Tibial nerve (tissue), 4 donors: ENCODE measurements around the gene SFXN1.

Experiments
- CTCF ChIP-seq, 5 experiments: fragments of 200-600 bp in 3 of 5; fragments of 450-650 bp in 2 of 5; sonication (generic) in 3 of 5; IDR thresholded peaks; one replicate each; pipeline ENCODE4 v1.5.1; 2016 to 2019; ENCODE audit warnings: antibody characterized with exemption in 5 of 5, mild to moderate bottlenecking in 3 of 5, moderate library complexity in 2 of 5
- EP300 ChIP-seq, 2 donors: sonication (generic); formaldehyde crosslinking; IDR thresholded peaks; one replicate each; pipeline ENCODE4 v1.6.1; 2017; ENCODE audit warnings: antibody characterized with exemption in 2 of 2, mild to moderate bottlenecking in 1 of 2
- POLR2A ChIP-seq, 2 donors: fragments of 450-650 bp; IDR thresholded peaks; one replicate each; pipeline ENCODE4 v1.6.1; 2017; ENCODE audit warnings: antibody characterized with exemption in 2 of 2, mild to moderate bottlenecking in 2 of 2, moderate library complexity in 2 of 2

GRCh38 chr5:175519006-175519405, 40.6 kb downstream of the SFXN1 start:
- TF ChIP-seq EP300 (IDR thresholded peaks at IDR 0.05) (no peak), CTCF (IDR thresholded peaks at IDR 0.05) (no peak), POLR2A (IDR thresholded peaks at IDR 0.05) (no peak)
